HG03045 (cell line): ENCODE results near the gene TM7SF2.

Experiments
- ATAC-seq: cut with Tn5 transposase; IDR thresholded peaks from one replicate; pipeline ENCODE4 v1.9.1; 2021; ENCODE audit warnings: mild to moderate bottlenecking, moderate library complexity; ENCODE audit not compliant: unreplicated experiment

Gene TM7SF2

DNA sequence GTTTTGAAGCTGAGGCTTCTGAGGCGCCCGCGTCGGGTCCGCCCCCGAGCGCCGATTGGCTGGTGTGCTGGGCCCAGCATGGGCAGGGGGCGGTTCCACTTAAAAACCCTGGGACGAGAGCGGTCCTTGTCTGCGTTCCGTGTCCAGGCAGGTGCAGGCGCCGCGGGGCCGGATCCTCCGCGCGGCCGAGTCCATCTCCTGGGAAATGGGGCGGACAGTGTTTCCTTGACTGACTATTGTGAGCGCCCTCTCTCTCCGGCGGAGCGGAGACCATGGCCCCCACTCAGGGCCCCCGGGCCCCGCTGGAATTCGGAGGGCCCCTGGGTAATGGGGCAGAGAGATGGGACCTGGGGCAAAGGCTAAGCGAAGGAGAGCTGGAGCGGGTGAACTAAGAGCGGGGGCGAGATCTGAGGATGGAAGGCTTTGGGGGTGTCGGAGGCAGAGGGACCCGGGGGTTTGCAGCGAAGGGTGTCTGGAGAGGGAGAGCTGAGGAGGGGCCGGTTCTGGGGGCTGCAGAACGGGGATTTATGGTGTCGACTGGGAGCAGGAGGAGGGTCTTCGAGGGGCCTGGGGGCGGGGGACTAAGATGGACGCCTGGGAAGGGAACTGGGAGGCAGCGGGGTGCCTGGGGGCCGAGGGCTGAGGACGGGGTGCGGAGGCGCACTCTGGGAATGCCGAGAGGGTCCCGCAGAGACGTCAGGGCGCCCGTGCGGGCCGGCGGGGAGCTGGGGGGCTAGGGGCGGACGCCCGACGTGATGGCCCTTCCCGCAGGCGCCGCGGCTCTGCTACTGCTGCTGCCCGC, at the start of gene TM7SF2:
Gene TM7SF2 (plus strand): TSS at position 129 of the 802 bp plus-strand sequence. CDS start 144 bp downstream, at position 273.
- peak; percentile 56 for ATAC-seq

DNA sequence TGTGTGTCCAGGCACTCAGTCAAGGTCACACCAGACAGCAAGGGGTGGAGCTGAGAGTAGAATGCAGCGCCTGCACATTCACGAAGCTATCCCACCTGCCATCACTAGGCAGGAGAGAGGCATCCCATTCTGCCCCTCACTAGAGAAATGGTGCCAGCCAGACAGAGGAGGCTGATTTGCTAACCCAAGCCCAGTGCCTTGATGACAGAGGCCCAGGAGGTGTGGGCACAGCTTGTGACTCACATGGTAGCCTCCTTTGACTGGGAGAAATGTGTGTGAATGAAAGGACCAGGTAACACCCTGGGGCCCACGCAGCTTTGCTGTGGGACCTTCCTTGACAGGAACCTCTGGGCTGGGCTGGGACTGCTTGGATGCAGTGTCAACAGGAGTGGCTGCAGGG, 48.1 kb upstream of the TM7SF2 start:
- ATAC-seq = no peak

DNA sequence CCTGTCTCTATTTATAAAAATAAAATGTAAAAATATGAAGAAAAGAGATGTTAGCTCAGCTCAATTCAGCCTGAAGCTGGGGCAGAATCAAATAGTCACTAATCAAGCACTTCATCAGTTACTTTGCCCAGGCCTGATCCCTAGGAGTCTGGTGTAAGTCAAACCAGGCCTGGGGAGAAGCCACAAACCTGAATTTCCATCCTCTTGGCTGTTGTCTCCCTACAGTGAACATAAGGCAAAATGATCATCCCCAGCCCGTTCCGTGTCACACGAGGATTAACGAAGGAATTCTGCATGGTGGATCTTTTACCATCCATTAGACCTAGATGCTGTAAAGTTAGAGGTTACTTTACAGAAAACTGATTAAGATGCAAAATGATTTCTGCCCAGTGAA, 46.8 kb upstream of the TM7SF2 start:
- no peak for ATAC-seq

- no peak for ATAC-seq
These were observed 45.8 kb upstream of the TM7SF2 start for GRCh38 chr11:65065851-65066250.

- no peak for ATAC-seq
These were observed 45.4 kb upstream of the TM7SF2 start for GRCh38 chr11:65066315-65066714.

GRCh38 chr11:65066805-65067291, 44.8 kb upstream of the TM7SF2 start:
- ATAC-seq = no peak

DNA sequence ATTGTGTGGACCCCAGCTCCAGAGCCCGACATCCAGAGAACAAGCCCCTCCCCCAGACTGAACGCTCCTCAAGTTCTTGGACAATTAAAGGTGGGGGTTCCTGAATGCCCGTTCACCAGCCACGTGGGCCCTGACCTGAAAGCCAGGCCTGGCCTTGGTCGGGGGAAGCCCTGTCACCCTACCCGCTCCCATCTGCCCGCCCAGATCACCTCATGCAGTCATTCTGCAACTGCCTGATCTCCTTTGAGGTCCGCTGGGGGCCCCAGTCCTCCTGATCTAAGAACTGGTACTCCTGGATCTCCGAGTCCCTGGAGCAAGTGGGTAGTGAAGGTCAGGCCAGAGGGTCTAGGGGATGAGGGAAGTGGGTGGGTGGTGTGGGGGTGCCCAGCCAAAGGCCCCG, 44.2 kb upstream of the TM7SF2 start:
- ATAC-seq = no peak

GRCh38 chr11:65069217-65069616, 42.5 kb upstream of the TM7SF2 start:
- no peak for ATAC-seq

GRCh38 chr11:65071907-65072630, 39.6 kb upstream of the TM7SF2 start:
- ATAC-seq = no peak

DNA sequence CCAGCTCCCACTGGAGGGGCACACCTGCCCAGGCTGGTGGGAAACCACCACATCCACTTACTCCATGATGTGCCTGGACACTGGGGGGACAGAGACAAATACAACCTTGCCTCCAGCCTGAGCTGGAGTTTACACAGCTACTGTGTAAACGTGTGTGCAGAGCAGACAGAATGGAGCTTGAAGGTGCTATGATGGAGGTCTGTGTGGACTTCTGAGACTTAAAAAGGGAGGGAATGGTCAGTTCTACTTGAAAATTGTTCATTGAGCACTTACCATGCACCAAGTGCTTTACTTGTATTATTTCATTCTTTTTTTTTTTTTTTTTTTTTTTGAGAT, 39.1 kb upstream of the TM7SF2 start:
- no peak for ATAC-seq

DNA sequence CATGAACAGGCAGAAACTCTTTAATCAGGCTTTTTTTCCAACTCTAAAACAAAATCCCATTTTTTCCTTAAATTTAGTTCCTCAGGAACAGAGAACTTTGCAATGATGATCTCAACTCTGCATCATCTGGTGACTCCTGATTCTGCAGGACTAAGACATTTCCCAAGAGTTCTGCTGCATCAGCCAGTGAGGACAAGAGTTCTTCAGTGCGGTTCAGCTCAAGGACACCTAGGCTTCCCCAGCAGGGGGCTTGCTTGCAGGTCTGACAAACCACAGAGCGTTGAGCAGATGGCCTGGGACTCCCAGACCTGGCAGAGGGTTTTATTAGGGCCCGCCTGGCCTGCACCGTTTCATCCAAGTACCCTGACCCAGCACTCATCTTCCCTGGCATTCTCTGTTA, 34.2 kb upstream of the TM7SF2 start:
- no peak for ATAC-seq

GRCh38 chr11:65078151-65078550, 33.5 kb upstream of the TM7SF2 start:
- no peak for ATAC-seq

DNA sequence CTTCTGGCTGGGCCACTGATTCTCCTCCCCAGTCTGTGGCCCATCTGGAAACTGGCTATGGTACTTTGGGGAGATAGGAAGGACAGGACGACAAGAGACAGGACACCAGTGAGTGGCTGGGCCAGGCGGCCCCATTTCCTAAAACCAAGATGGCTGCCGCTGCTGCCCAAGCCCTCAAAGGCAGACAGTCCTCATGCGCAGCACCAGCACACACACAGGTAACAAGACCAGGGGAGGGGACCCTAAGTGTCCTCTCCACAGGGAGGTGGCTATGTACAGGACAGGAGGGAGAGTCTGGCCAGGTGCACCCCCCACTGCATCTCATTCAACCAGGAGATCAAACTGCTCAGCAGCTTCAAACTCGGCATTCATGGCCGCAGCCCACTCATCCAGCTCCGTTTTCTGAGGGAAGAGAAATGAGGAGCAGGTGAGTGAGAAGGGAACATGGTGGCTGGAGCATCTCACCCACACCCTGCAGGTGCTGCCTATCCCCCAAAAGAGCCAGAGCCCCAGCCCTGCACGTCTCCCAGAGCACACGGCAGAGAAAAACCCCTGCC, 32.8 kb upstream of the TM7SF2 start:
- ATAC-seq = no peak

- peak; percentile 18 for ATAC-seq
These were observed 28.4 kb upstream of the TM7SF2 start for GRCh38 chr11:65083134-65083833.

- ATAC-seq = peak; percentile 71
These were observed 27.7 kb upstream of the TM7SF2 start, which contains the start of the genes CDCA5 and ZFPL1 for GRCh38 chr11:65083834-65084597. Gene CDCA5, minus strand, starts transcription at chr11:65084040. Its CDS starts 62 bp downstream, at chr11:65083978. Gene ZFPL1, plus strand, starts transcription at chr11:65084222. Its CDS starts 477 bp downstream, at chr11:65084699.

GRCh38 chr11:65084598-65085375, 26.9 kb upstream of the TM7SF2 start:
- ATAC-seq = no peak

DNA sequence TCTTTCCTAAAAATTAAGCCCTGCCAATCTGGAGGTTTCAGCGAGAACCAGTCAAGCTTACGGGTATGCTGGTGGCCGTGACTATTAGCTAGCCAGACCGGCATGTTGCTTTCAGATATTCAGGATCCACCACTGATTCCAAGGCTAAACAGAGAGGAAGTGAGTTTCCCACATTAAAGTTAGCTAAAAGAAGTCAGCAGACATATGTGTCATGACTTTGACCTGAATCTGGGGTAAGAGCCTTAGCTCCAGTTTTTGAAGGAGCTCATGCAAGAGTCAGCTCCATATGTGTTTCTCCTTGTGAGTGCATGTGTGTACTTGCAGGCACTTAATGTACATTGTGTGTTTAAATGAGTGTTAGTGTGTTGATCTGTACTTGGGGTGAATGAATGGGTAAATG, 26.2 kb upstream of the TM7SF2 start:
- ATAC-seq = no peak

- ATAC-seq = no peak
These were observed 24.9 kb upstream of the TM7SF2 start for GRCh38 chr11:65086809-65087208.

- ATAC-seq = no peak
These were observed 24.5 kb upstream of the TM7SF2 start for GRCh38 chr11:65087216-65087615.

- ATAC-seq = no peak
These were observed 23.8 kb upstream of the TM7SF2 start for GRCh38 chr11:65087827-65088226.
